Caco-2 (cell line): Measurements from ENCODE around the gene BTN1A1. TPM values are rescaled to one million over a fixed set of nuclear protein-coding genes. Genes with fewer than 3 reads are reported as not detected.

Experiments
- BruUV-seq: library from RNA; stranded (reverse); fragments of 400-500 nt; replicated peaks from 2 replicates; lab custom pipeline; 2021; lab: Mats Ljungman, UMichigan
- CTCF ChIA-PET: fragments of 300-600 bp; sonication (Branson Sonifier 250); formaldehyde crosslinking; loops from one replicate; lab custom pipeline; 2022; ENCODE audit warnings: antibody characterized with exemption; lab: Charles Lee
- POLR2A ChIA-PET: fragments of 300-600 bp; sonication (Branson Sonifier 250); formaldehyde crosslinking; loops from one replicate; lab custom pipeline; 2022; ENCODE audit warnings: antibody characterized with exemption; lab: Charles Lee
- DNase-seq, 2 experiments: peaks; one replicate each; pipeline versions ENCODE4 v3.0.0 to v3.0.0-alpha.2; 2020 to 2022
- H3K27me3 ChIP-seq: replicated peaks from 2 replicates; pipeline ENCODE4 v1.6.0; 2011; ENCODE audit warnings: low read length; ENCODE audit not compliant: control insufficient read depth, insufficient read depth
- H3K36me3 ChIP-seq: 2 replicates; pipeline ENCODE4 v1.5.1; 2011; ENCODE audit warnings: low read length; ENCODE audit not compliant: control insufficient read depth, insufficient read depth
- H3K4me1 ChIP-seq: fragments of 250-450 bp; sonication (Bioruptor Pico); 2 replicates; pipeline ENCODE4 v1.5.1; 2020; ENCODE audit warnings: mild to moderate bottlenecking
- H3K4me3 ChIP-seq: 2 replicates; pipeline ENCODE4 v1.5.1; 2011; ENCODE audit warnings: low read depth, mild to moderate bottlenecking, control low read depth, low read length
- H3K9me3 ChIP-seq: fragments of 250-450 bp; sonication (Bioruptor Pico); 2 replicates; pipeline ENCODE4 v1.5.1; 2020; ENCODE audit warnings: mild to moderate bottlenecking, moderate library complexity
- H3K27ac Mint-ChIP-seq: one replicate; pipeline ENCODE4 v1.8.0; 2022; ENCODE audit warnings: mixed read lengths; ENCODE audit not compliant: unreplicated experiment
- H3K27me3 Mint-ChIP-seq: one replicate; pipeline ENCODE4 v1.8.0; 2022; ENCODE audit warnings: mixed read lengths; ENCODE audit not compliant: insufficient read depth, unreplicated experiment
- H3K36me3 Mint-ChIP-seq: one replicate; pipeline ENCODE4 v1.8.0; 2022; ENCODE audit warnings: mild to moderate bottlenecking, mixed read lengths; ENCODE audit not compliant: insufficient read depth, unreplicated experiment
- H3K4me1 Mint-ChIP-seq: one replicate; pipeline ENCODE4 v1.8.0; 2022; ENCODE audit warnings: low read depth, mixed read lengths; ENCODE audit not compliant: unreplicated experiment
- H3K4me3 Mint-ChIP-seq: one replicate; pipeline ENCODE4 v1.8.0; 2022; ENCODE audit warnings: mild to moderate bottlenecking, moderate library complexity, mixed read lengths; ENCODE audit not compliant: unreplicated experiment
- H3K9me3 Mint-ChIP-seq: one replicate; pipeline ENCODE4 v1.8.0; 2022; ENCODE audit warnings: mixed read lengths; ENCODE audit not compliant: unreplicated experiment
- intact Hi-C: fragments of 100-400 bp; cut with micrococcal nuclease; formaldehyde crosslinking; loops from one replicate; pipeline ENCODE4 v1.10.0; 2022; ENCODE audit not compliant: unreplicated experiment
- total RNA-seq: library from RNA; stranded (reverse); gene quantifications from 2 replicates; pipeline ENCODE4 v1.2.3, GENCODE V29; 2022
- TF ChIP-seq, protein P1 (sequence below), 2 experiments: fragments of 200-600 bp in 1 of 2; IDR thresholded peaks; 1 replicate in 1 of 2; 2 replicates in 1 of 2; pipeline versions ENCODE4 v1.5.1 to v1.8.0; 2011 to 2022; ENCODE audit warnings: antibody characterized with exemption in 1 of 2, control low read depth in 1 of 2, inconsistent platforms in 1 of 2, low read depth in 1 of 2, low read length in 1 of 2, mild to moderate bottlenecking in 1 of 2, moderate library complexity in 1 of 2; ENCODE audit not compliant: insufficient read depth in 1 of 2, severe bottlenecking in 1 of 2, unreplicated experiment in 1 of 2

Gene BTN1A1
- total RNA-seq, 1 experiment from 2014 or later: 7.3 TPM

DNA sequence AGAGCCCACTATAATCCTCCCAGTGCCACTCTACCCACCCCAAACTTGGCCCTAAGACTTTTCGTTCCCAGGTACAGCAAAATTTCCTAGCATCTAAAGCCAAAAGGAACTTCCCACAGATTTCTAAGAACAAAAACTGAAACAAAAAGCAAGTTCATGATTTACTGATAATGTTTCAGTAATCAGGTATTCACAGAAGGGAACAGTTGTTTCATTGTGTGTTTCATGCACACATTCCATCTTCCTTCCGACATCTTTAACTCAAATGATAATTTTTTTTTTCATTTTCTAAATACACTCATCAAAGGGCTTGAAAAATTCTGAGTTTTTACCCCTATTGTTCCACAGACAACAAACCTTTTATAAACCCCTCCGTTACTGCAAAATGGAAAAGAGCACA lies 6.0 kb upstream of the BTN1A1 start:
- H3K4me3 ChIP-seq: no peak overlapping the region
- H3K27me3 ChIP-seq: no peaks in the 10 kb centered on the region
- Mint-ChIP-seq H3K36me3 (no peaks in the 10 kb centered on the region), H3K27me3 (no peaks in the 10 kb centered on the region), H3K9me3 (no peaks in the 10 kb centered on the region), H3K4me1 (peaks cover 37% of the 10 kb centered on the region), H3K4me3 (no peak overlapping the region), H3K27ac (peak overlapping the region; percentile 66)
- no peak for DNase-seq
- H3K9me3 ChIP-seq: no peaks in the 10 kb centered on the region
- CTCF ChIA-PET: interaction anchor here (1.0 kb wide), 1 partner anchor 153 kb away, joined by 3 read pairs; no protein-coding TSS in a partner anchor
- intact Hi-C loops: no loop called here
- TF ChIP-seq, protein P1, sequence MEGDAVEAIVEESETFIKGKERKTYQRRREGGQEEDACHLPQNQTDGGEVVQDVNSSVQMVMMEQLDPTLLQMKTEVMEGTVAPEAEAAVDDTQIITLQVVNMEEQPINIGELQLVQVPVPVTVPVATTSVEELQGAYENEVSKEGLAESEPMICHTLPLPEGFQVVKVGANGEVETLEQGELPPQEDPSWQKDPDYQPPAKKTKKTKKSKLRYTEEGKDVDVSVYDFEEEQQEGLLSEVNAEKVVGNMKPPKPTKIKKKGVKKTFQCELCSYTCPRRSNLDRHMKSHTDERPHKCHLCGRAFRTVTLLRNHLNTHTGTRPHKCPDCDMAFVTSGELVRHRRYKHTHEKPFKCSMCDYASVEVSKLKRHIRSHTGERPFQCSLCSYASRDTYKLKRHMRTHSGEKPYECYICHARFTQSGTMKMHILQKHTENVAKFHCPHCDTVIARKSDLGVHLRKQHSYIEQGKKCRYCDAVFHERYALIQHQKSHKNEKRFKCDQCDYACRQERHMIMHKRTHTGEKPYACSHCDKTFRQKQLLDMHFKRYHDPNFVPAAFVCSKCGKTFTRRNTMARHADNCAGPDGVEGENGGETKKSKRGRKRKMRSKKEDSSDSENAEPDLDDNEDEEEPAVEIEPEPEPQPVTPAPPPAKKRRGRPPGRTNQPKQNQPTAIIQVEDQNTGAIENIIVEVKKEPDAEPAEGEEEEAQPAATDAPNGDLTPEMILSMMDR (IDR thresholded peaks at IDR 0.05; ENCODE audit: insufficient read depth in 1 of 2, low read depth in 1 of 2, low read length in 1 of 2, severe bottlenecking in 1 of 2, unreplicated experiment in 1 of 2): no peak
- no TSS peak for BruUV-seq
- POLR2A ChIA-PET: no interaction called here
- H3K36me3 ChIP-seq: no peaks in the 10 kb centered on the region
- peaks cover 47% of the 10 kb centered on the region for H3K4me1 ChIP-seq

DNA sequence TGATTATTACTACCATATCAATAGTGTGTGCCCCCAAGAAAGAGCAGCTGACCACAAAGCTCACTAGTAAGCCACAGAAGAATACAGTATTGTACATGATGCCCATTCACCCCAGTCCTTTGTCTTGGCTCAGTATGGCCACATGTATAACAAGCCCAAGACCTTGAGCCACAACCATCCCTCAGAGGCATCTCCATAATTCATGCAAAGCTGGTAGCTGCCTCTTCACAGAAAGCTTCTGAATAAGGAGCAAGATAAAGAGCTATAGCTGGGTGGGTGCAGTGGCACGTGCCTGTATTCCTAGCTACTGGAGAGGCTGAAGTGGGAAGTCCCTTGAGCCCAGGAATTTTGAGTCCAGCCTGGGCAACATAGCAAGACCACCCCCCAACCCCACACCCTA lies 4.8 kb upstream of the BTN1A1 start:
- H3K9me3 ChIP-seq: no peaks in the 10 kb centered on the region
- intact Hi-C loops: no loop called here
- peaks cover 43% of the 10 kb centered on the region for H3K4me1 ChIP-seq
- H3K27ac Mint-ChIP-seq: no peak overlapping the region
- no peaks in the 10 kb centered on the region for H3K27me3 ChIP-seq
- H3K36me3 Mint-ChIP-seq: no peaks in the 10 kb centered on the region
- H3K4me1 Mint-ChIP-seq: peaks cover 33% of the 10 kb centered on the region
- H3K36me3 ChIP-seq: no peaks in the 10 kb centered on the region
- no peaks in the 10 kb centered on the region for H3K9me3 Mint-ChIP-seq
- BruUV-seq: no TSS peak
- CTCF ChIA-PET: interaction anchor here (0.8 kb wide), 1 partner anchor 51 kb away, joined by 3 read pairs; no protein-coding TSS in a partner anchor
- POLR2A ChIA-PET: no interaction called here
- no peak for DNase-seq
- H3K27me3 Mint-ChIP-seq: no peaks in the 10 kb centered on the region
- no peak overlapping the region for H3K4me3 Mint-ChIP-seq
- H3K4me3 ChIP-seq: no peak overlapping the region
- TF ChIP-seq, protein P1 (IDR thresholded peaks at IDR 0.05; ENCODE audit: insufficient read depth in 1 of 2, low read depth in 1 of 2, low read length in 1 of 2, severe bottlenecking in 1 of 2, unreplicated experiment in 1 of 2): no peak

DNA sequence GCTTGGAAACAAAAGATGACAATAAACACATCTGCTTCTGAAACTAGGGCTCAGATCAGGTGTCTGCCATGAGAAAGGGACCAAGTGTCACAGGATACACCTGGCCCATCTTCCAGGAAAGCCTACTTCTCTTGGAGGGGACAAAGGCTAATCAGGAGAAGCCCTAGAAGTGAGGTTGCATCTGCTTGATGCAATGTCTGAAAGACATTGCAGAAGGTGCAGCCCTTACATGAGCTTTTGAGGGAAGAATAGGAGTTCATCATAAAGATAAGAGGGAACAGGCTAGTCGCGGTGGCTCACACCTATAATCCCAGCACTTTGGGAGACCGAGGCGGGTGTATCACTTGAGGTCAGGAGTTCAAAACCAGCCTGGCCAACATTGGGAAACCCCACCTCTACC lies 2.5 kb upstream of the BTN1A1 start:
- ChIA-PET POLR2A (no interaction called here), CTCF (interaction anchor here (1.5 kb wide), 1 partner anchor 156 kb away, joined by 7 read pairs; no protein-coding TSS in a partner anchor)
- no TSS peak for BruUV-seq
- Histone ChIP-seq H3K9me3 (no peaks in the 10 kb centered on the region), H3K4me1 (peaks cover 38% of the 10 kb centered on the region), H3K36me3 (no peaks in the 10 kb centered on the region), H3K27me3 (no peaks in the 10 kb centered on the region), H3K4me3 (no peak overlapping the region)
- Mint-ChIP-seq H3K4me3 (no peak overlapping the region), H3K27me3 (no peaks in the 10 kb centered on the region), H3K36me3 (no peaks in the 10 kb centered on the region), H3K9me3 (no peaks in the 10 kb centered on the region), H3K27ac (no peak overlapping the region), H3K4me1 (peaks cover 30% of the 10 kb centered on the region)
- no peak for DNase-seq
- intact Hi-C loops: no loop called here
- TF ChIP-seq, protein P1 (IDR thresholded peaks at IDR 0.05; ENCODE audit: insufficient read depth in 1 of 2, low read depth in 1 of 2, low read length in 1 of 2, severe bottlenecking in 1 of 2, unreplicated experiment in 1 of 2): no peak
